Brain pericyte (primary cell): Measurements from ENCODE around the gene HSF5.

Experiments
- DNase-seq: peaks from one replicate; pipeline ENCODE4 v3.0.0-alpha.2; 2012; ENCODE audit warnings: low read depth, low spot score

The HSF5 gene

GRCh38 chr17:58487589-58488427 is at the start of gene HSF5:
Gene HSF5, minus strand, starts transcription at chr17:58488408. Its CDS starts 134 bp downstream, at chr17:58488274.
- DNase-seq = no peak

- DNase-seq = no peak
These were observed 49.1 kb upstream of the HSF5 start for GRCh38 chr17:58537266-58537665.

- no peak for DNase-seq
These were observed 48.3 kb upstream of the HSF5 start for GRCh38 chr17:58536542-58536941.

GRCh38 chr17:58535431-58535830 is 47.2 kb upstream of the HSF5 start:
- DNase-seq = no peak

GRCh38 chr17:58534901-58535421 is 46.8 kb upstream of the HSF5 start:
- DNase-seq = no peak

- no peak for DNase-seq
These were observed 46.1 kb upstream of the HSF5 start for GRCh38 chr17:58534331-58534730.

- DNase-seq = no peak
These were observed 45.5 kb upstream of the HSF5 start for GRCh38 chr17:58533616-58534188.

- DNase-seq = no peak
These were observed 44.3 kb upstream of the HSF5 start for GRCh38 chr17:58532555-58532951.

GRCh38 chr17:58531661-58532554 is 43.7 kb upstream of the HSF5 start:
- DNase-seq = no peak

- DNase-seq = no peak
These were observed 42.9 kb upstream of the HSF5 start for GRCh38 chr17:58531122-58531521.

- DNase-seq = no peak
These were observed 42.4 kb upstream of the HSF5 start for GRCh38 chr17:58530655-58531054.

- no peak for DNase-seq
These were observed 41.1 kb upstream of the HSF5 start for GRCh38 chr17:58529275-58529674.

- DNase-seq = no peak
These were observed 40.2 kb upstream of the HSF5 start for GRCh38 chr17:58528443-58528842.

- no peak for DNase-seq
These were observed 39.7 kb upstream of the HSF5 start for GRCh38 chr17:58527949-58528348.

- no peak for DNase-seq
These were observed 39.1 kb upstream of the HSF5 start for GRCh38 chr17:58527306-58527705.

GRCh38 chr17:58525239-58525638 is 37.0 kb upstream of the HSF5 start:
- no peak for DNase-seq

- no peak for DNase-seq
These were observed 33.5 kb upstream of the HSF5 start for GRCh38 chr17:58521680-58522079.

- no peak for DNase-seq
These were observed 32.7 kb upstream of the HSF5 start for GRCh38 chr17:58520843-58521430.

GRCh38 chr17:58517928-58518609 is 29.9 kb upstream of the HSF5 start:
- peak; percentile 99 for DNase-seq

GRCh38 chr17:58517378-58517927 is 29.2 kb upstream of the HSF5 start:
- no peak for DNase-seq
